Astrocyte of the cerebellum (primary cell): ENCODE data around the gene MED29.
"Not testable (repeated sequence)": the region's sequence is repeated elsewhere in the genome, so short reads cannot be mapped to it uniquely, and the experiment has no call there.

Experiments used
- DNase-seq: peaks from one replicate; pipeline ENCODE4 v3.0.0-alpha.2; 2011; ENCODE audit warnings: low read depth
- H3K4me3 ChIP-seq: 2 replicates; pipeline ENCODE4 v1.5.1; 2011; ENCODE audit warnings: mild to moderate bottlenecking, low read depth, low read length, moderate library complexity
- in situ Hi-C: cut with HindIII; loops from 2 replicates; pipeline ENCODE4 v1.10.0; 2017; ENCODE audit warnings: low sequenced_read_pairs
- TF ChIP-seq, protein P1 (sequence below): IDR thresholded peaks from 2 replicates; pipeline ENCODE4 v1.5.1; 2012; ENCODE audit warnings: low read length, low read depth, moderate library complexity, mild to moderate bottlenecking; ENCODE audit errors: missing control alignments

Gene MED29

DNA sequence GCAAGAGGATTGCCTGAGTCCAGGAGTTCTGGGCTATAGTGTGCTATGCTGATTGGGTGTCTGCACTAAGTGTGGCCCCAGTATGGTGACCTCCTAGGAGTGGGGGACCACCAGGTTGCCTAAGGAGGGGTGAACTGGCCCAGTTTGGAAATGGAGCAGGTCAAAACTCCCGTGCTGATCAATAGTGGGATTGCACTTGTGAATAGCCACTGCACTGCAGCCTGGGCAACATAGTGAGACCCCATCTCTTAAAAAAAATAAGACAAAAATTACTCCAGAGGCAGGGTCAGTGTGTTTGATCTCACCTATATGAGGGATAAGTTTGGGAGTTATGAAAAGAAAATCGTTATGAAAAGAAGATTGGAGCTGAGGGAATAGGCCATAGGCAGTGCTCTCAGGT is 22.0 kb upstream of the MED29 start:
- in situ Hi-C loops, result no loop called here
- no peak overlapping the region for H3K4me3 ChIP-seq
- TF ChIP-seq, protein P1, sequence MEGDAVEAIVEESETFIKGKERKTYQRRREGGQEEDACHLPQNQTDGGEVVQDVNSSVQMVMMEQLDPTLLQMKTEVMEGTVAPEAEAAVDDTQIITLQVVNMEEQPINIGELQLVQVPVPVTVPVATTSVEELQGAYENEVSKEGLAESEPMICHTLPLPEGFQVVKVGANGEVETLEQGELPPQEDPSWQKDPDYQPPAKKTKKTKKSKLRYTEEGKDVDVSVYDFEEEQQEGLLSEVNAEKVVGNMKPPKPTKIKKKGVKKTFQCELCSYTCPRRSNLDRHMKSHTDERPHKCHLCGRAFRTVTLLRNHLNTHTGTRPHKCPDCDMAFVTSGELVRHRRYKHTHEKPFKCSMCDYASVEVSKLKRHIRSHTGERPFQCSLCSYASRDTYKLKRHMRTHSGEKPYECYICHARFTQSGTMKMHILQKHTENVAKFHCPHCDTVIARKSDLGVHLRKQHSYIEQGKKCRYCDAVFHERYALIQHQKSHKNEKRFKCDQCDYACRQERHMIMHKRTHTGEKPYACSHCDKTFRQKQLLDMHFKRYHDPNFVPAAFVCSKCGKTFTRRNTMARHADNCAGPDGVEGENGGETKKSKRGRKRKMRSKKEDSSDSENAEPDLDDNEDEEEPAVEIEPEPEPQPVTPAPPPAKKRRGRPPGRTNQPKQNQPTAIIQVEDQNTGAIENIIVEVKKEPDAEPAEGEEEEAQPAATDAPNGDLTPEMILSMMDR, result no peak
- no peak for DNase-seq

DNA sequence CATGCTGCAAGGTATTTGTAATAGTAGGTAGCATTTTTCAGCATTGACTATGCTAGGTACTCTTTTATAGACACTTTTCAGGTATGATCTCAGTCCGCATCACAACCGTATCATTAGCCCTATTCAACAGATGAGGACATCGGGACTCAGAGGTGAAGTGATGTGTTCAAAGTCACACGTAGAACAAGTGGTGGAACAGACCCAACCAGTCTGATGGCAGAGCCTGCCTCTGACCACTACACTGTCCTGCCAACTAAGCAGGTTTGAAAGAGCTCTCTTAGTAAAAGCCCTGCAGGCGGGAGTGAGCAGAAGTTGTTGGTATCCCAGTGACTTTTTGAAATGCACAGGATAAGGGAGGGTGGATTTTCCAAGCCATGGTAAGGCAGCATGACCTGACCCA is 20.4 kb upstream of the MED29 start:
- in situ Hi-C loops, result no loop called here
- no peak for DNase-seq
- TF ChIP-seq, protein P1, result no peak
- no peak overlapping the region for H3K4me3 ChIP-seq

DNA sequence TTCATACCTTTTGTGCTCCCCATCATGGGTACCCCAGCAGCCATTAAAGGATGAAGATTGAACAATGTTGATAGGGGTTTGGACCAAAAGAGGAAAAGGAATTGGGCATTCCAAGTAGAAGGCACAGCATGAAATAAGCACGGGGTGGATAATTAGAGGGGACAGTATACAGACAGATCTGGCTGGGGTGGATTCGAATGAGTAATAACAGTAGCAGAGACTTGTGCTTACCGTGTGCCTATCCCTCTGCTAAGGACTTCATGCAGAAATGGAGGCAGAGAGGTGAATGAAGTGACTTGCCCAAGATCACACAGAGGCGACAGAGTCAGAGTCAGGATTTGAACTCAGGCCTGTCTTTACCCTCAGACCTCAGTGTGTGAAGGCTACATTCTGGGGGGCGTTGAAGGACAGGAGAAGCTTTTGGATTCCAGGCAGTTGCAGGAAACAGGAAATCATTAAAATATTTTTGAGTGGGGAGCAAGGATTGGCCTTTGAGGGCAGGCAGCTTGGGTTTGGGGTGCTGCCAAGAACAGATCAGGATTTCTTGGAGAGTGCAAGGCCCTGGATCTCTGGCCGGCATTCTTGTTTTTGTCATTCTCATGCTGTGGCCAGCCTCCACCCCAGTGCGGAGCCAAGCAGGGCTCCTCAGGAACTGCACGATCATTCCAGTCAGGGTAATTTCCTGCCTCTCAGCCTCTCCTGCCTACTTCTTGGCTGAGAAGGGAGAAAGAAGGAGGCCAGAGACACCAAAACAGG is 19.0 kb upstream of the MED29 start:
- H3K4me3 ChIP-seq, result no peak overlapping the region
- DNase-seq, result peak; percentile 96
- TF ChIP-seq, protein P1, result no peak
- in situ Hi-C loops, result no loop called here

DNA sequence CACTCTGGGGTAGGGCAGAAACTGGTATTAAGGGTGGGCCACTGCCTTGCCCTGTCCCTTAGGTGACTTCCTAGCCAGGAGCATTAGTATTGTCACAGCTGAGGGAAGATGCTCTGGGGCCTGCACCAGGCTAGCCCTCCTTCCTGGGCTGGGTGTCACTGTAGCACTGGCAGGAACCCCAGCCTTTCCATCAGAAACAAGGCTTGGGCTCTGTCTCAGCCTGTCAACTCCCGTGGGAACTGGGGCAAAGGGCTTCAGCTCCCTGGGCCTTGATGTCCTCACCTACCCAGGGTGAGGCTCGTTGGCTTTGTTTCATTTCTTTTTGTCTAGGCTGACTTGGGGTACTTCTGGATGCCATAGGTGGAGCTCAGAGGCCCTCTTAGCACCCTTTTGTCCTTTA is 18.2 kb upstream of the MED29 start:
- TF ChIP-seq, protein P1, result no peak
- no peak overlapping the region for H3K4me3 ChIP-seq
- DNase-seq, result no peak
- in situ Hi-C loops, result no loop called here

DNA sequence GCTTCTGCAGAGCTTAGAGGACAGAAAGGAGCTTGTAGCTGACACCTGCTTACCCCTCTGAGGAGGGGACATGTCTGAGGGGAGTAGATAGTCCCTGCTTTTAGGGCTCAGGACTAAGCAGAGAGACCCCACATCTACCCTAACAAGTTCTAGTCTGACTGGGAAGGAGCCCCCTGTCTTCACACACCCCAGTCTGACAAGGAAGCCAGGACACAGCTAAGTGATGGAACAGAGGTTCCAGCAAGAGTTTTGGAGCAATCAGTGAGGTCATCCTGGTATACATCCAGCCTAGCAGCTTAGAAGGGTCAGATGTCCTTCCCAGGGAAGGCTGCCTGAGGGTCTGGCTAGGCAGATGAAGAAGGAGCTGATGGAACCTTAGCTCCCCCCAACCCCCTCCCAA is 15.2 kb upstream of the MED29 start:
- in situ Hi-C loops, result no loop called here
- no peak for DNase-seq
- TF ChIP-seq, protein P1, result no peak
- H3K4me3 ChIP-seq, result no peak overlapping the region

GRCh38 chr19:39377373-39378362 is 13.5 kb upstream of the MED29 start:
- no peak overlapping the region for H3K4me3 ChIP-seq
- TF ChIP-seq, protein P1, result no peak
- DNase-seq, result no peak
- in situ Hi-C loops, result no loop called here

GRCh38 chr19:39379366-39379765 is 11.8 kb upstream of the MED29 start:
- H3K4me3 ChIP-seq, DNase-seq, in situ Hi-C loops: not testable (repeated sequence)
